Lung (tissue), 12 donors: ENCODE data around the gene ZNF518B. TPM values are rescaled to one million over a fixed set of nuclear protein-coding genes. Genes with fewer than 3 reads are reported as not detected.

ENCODE experiments used
- ATAC-seq: fragments of 200-7000 bp; cut with Tn5 transposase; one replicate; pipeline ENCODE4 v1.9.1; 2020; ENCODE audit warnings: moderate number of reproducible peaks; ENCODE audit not compliant: insufficient read depth, low FRiP score
- DNase-seq, 3 donors: peaks; one replicate each; pipeline ENCODE4 v3.0.0-alpha.2; 2013 to 2017
- H3K27ac ChIP-seq, 2 donors: one replicate each; pipeline ENCODE4 v1.5.1; 2013; ENCODE audit warnings: mild to moderate bottlenecking in 2 of 2, moderate library complexity in 2 of 2, control low read depth in 1 of 2, inconsistent platforms in 1 of 2, low read depth in 1 of 2, low read length in 1 of 2
- H3K27me3 ChIP-seq, 3 donors: one replicate each; pipeline ENCODE4 v1.5.1; 2013; ENCODE audit warnings: low read length in 2 of 3; ENCODE audit not compliant: control insufficient read depth in 3 of 3, insufficient read depth in 3 of 3
- H3K36me3 ChIP-seq, 4 donors: one replicate each; pipeline ENCODE4 v1.5.1; 2013; ENCODE audit warnings: low read length in 4 of 4, mild to moderate bottlenecking in 1 of 4, moderate library complexity in 1 of 4; ENCODE audit not compliant: control insufficient read depth in 4 of 4, insufficient read depth in 4 of 4
- H3K4me1 ChIP-seq, 5 donors: one replicate each; pipeline ENCODE4 v1.5.1; 2013; ENCODE audit warnings: low read length in 5 of 5, mild to moderate bottlenecking in 2 of 5, moderate library complexity in 1 of 5; ENCODE audit not compliant: control insufficient read depth in 5 of 5, insufficient read depth in 5 of 5
- H3K4me3 ChIP-seq: one replicate; pipeline ENCODE4 v1.5.1; 2013; ENCODE audit warnings: mild to moderate bottlenecking, control low read depth, moderate library complexity
- H3K9ac ChIP-seq, 2 donors: one replicate each; pipeline ENCODE4 v1.5.1; 2013; ENCODE audit warnings: low read length in 2 of 2, control low read depth in 1 of 2; ENCODE audit not compliant: insufficient read depth in 1 of 2
- H3K9me3 ChIP-seq, 4 donors: one replicate each; pipeline ENCODE4 v1.5.1; 2013; ENCODE audit warnings: low read length in 3 of 4, mild to moderate bottlenecking in 1 of 4, moderate library complexity in 1 of 4; ENCODE audit not compliant: control insufficient read depth in 4 of 4, insufficient read depth in 3 of 4
- WGBS, 2 donors: extraction: QIAGEN DNeasy Blood & Tissue Kit; methylation state at CpG; one replicate each; pipeline ENCODE4 v1.1.7; 2013; 5-methylcytosine and 5-hydroxymethylcytosine counted together
- polyA plus RNA-seq, 2 donors: library from polyadenylated mRNA; stranded (reverse); fragments of 200-250 nt; gene quantifications; one replicate each; pipeline ENCODE4 v1.2.1, GENCODE V29; 2013
- total RNA-seq, 2 donors: library from RNA; depleted of rRNA in 1 of 2; stranded (reverse); fragments of >200 nt in 1 of 2; gene quantifications; one replicate each; pipeline ENCODE4 v1.2.1, GENCODE V29; 2014 to 2021
- TF ChIP-seq, protein P1 (sequence below): IDR thresholded peaks from 2 replicates; pipeline ENCODE4 v1.5.1; 2012; ENCODE audit warnings: mild to moderate bottlenecking; ENCODE audit errors: control extremely low read depth, extremely low read depth
- donor health status: control.
- donor health status: control.
- donor health status: Bipolar disorder and iron deficiency.
- donor health status: healthy.
- donor health status: DM: yes; HTN: yes; CAD: no.

The ZNF518B gene
- total and polyA plus RNA-seq, 4 donors: 3.3 to 44.5 (median 9.7) TPM

DNA sequence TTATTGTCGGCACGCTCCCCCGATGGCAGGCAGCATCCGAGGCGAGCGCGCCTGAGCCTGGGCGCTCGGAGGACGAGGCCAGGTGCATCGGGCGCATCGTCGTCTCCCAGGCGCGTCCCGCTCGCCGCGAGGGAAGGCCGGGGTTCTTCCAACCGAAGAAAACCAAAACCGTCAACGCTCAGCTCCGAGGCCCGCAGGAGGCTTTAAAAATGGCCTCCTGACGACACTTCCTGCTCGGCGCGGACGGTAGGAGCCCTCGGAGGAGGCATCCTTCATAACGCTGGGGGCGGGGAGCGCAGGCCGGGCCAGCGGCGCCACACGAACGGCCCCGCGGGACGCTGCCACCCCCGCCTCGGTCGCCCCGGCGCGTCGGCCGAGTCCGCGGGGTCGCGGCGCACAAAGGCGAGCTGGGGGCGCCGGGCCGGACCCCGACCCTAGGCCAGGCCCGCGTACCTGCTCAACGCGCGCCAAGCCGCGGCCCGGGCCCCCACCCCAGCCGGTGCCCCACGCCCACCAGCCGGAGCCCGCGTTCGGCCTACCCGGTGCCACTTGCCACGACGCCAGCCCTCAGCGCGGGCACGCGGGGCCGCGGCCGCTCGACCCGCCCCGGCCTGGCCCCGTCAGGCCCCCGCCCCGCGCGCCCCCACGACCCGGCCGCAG is 501 bp downstream of the ZNF518B start:
- ATAC-seq (peak; percentile 10), DNase-seq (peak; percentile 62 to 74 (median 72))
- Histone ChIP-seq H3K27me3 (peaks cover 0 to 2% (median under 1%) of the 10 kb centered on the region in 3 donors), H3K4me1 (peaks cover 0 to 13% (median 0%) of the 10 kb centered on the region in 5 donors), H3K9me3 (peaks cover 0 to 14% (median 1%) of the 10 kb centered on the region in 4 donors), H3K4me3 (peak overlapping the region; percentile 93), H3K27ac (peak overlapping the region; percentile 66 to 88), H3K36me3 (peaks cover 6 to 36% (median 17%) of the 10 kb centered on the region in 4 donors), H3K9ac (peak overlapping the region; percentile 46 to 53)
- 6% methylated on average over 65 to 96 of the region's 96 CpGs for WGBS, 2 donors
- TF ChIP-seq, protein P1, sequence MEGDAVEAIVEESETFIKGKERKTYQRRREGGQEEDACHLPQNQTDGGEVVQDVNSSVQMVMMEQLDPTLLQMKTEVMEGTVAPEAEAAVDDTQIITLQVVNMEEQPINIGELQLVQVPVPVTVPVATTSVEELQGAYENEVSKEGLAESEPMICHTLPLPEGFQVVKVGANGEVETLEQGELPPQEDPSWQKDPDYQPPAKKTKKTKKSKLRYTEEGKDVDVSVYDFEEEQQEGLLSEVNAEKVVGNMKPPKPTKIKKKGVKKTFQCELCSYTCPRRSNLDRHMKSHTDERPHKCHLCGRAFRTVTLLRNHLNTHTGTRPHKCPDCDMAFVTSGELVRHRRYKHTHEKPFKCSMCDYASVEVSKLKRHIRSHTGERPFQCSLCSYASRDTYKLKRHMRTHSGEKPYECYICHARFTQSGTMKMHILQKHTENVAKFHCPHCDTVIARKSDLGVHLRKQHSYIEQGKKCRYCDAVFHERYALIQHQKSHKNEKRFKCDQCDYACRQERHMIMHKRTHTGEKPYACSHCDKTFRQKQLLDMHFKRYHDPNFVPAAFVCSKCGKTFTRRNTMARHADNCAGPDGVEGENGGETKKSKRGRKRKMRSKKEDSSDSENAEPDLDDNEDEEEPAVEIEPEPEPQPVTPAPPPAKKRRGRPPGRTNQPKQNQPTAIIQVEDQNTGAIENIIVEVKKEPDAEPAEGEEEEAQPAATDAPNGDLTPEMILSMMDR: no peak

GRCh38 chr4:10456260-10456594 is 999 bp downstream of the ZNF518B start:
- Histone ChIP-seq H3K9ac (peak overlapping the region; percentile 46 to 53), H3K9me3 (peaks cover 0 to 12% (median 1%) of the 10 kb centered on the region in 4 donors)

DNA sequence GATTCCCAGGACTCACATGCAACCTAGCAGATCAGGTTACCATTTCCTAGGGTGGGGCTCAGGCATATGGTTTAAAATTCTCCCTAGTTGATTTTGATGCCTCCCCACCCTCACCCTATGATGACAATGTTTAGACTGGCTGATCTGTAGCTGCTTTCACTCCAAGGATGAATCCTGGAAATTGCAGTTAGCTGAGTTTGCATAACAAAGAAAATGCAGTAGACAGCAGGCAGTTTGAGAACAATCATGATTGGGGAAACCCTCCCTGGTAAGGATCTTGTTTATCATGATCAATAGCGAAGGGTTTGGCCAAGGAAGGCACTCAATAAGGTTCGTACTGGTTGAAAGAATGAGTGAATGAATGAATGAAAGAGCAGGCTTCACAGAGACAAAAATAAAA is 2.1 kb downstream of the ZNF518B start:
- Histone ChIP-seq H3K27ac (no peak overlapping the region), H3K27me3 (no peaks in the 10 kb centered on the region), H3K9ac (no peak overlapping the region), H3K36me3 (peaks cover 9 to 44% (median 24%) of the 10 kb centered on the region in 4 donors), H3K4me3 (no peak overlapping the region), H3K4me1 (peaks cover 0 to 7% (median 0%) of the 10 kb centered on the region in 5 donors), H3K9me3 (peaks cover 0 to 13% (median 5%) of the 10 kb centered on the region in 4 donors)
- ATAC-seq: no peak
- WGBS, 2 donors: 97 to 99% methylated on average over 2 of the region's 2 CpGs
- DNase-seq: no peak
- TF ChIP-seq, protein P1: no peak

More at GRCh38 chr4:10456260-10456594, 999 bp downstream of the ZNF518B start:
- TF ChIP-seq, protein P1: no peak
- no peak for ATAC-seq
- peaks cover 0 to 9% (median 0%) of the 10 kb centered on the region in 5 donors for H3K4me1 ChIP-seq
- H3K27ac ChIP-seq: peak overlapping the region; percentile 52 to 88
- H3K36me3 ChIP-seq: peaks cover 6 to 39% (median 17%) of the 10 kb centered on the region in 4 donors
- H3K27me3 ChIP-seq: no peaks in the 10 kb centered on the region
- whole genome bisulfite sequencing, 2 donors: 54 to 55% methylated on average over 11 of the region's 11 CpGs
- DNase-seq: peak in 2 of 3 donors; percentile 24 to 32
- peak overlapping the region; percentile 93 for H3K4me3 ChIP-seq
